NCI-H2171 treated with DMSO at 0.1 percent for 48 hours (cell line): Measurements from ENCODE around the gene CNKSR2.

Source experiments
- DNase-seq: peaks from one replicate; lab custom pipeline; 2025; lab: John Stamatoyannopoulos, UW

CNKSR2 gene

GRCh38 chrX:21675931-21676330, 301.7 kb downstream of the CNKSR2 start:
- no peak for DNase-seq

- DNase-seq: no peak
These were observed 303.9 kb downstream of the CNKSR2 start for GRCh38 chrX:21678048-21678612.

- DNase-seq: no peak
These were observed 309.7 kb downstream of the CNKSR2 start for GRCh38 chrX:21683941-21684340.

GRCh38 chrX:21691512-21692018, 317.3 kb downstream of the CNKSR2 start:
- DNase-seq: no peak

DNA sequence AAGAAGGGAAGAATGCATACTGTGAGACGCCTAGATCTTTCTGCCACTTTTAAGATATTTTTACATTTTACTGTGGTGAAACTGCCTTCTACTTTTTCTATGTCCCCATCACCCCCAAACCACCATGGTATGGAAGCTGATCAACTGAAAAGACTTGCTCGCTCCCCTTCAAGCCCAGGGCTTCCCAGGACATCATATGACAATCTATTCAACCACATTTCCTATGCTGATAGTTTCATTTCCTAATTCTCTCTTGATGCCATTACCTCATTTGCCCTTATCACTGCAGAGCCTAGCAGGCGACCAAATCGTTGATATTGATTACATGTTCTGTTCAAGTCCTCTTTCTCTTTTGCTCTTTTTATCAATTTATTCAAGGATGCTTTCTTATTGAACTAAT, 324.1 kb downstream of the CNKSR2 start:
- DNase-seq: no peak

GRCh38 chrX:21699136-21699535, 324.9 kb downstream of the CNKSR2 start:
- no peak for DNase-seq

DNA sequence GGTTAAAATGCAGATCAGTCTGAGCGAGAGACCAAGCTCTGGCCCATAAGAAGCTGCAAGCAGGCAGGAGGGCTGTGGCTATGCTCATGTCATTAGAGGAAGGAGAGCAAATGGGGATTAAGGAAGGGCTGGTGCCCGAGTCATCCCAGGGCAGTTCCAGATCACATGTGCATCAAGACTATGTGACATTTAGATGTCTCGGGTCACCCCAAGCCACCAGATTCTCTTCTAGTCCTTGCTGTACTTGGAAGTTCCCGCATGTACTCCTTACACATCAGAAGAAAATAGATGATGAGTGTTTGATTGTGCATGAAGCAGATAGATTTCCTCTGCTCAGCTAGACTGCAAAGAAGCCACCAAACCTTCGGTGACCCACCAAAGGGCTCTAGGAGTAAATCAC, 326.1 kb downstream of the CNKSR2 start:
- DNase-seq: no peak

GRCh38 chrX:21700967-21701366, 326.7 kb downstream of the CNKSR2 start:
- DNase-seq: no peak

DNA sequence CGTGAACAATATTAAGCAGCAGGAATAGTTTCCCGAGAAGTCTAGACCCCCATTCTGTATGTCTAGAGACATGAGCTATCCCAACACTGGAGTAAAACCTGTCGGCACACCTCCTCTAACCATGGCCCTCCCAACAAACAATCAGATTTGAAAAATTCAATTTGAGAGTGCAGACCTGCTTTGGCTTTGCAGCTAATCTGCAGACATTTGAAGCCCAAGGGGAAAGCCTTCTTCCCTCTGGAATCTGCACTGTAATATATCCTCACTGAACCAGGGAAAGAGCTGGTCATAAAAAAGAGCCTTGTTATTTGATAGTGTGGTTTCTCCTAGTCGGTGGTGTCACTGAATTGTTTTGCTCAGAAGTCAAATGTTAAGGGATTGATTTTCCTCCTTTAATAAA, 328.5 kb downstream of the CNKSR2 start:
- no peak for DNase-seq
